B cell (primary cell): Measurements from ENCODE around the gene THBS2. TPM values are rescaled to one million over a fixed set of nuclear protein-coding genes. Genes with fewer than 3 reads are reported as not detected.

Source experiments
- ATAC-seq: fragments of 200-7000 bp; cut with Tn5 transposase; one replicate; pipeline ENCODE4 v1.10.0; 2021; ENCODE audit warnings: low read depth, mild to moderate bottlenecking, moderate number of reproducible peaks, moderate library complexity
- CTCF ChIA-PET: fragments of 350-600 bp; sonication (Branson Sonifier 250); formaldehyde crosslinking; loops from one replicate; lab custom pipeline; 2021; ENCODE audit warnings: antibody characterized with exemption, inconsistent platforms; lab: Charles Lee
- POLR2A ChIA-PET: fragments of 350-600 bp; sonication (Branson Sonifier 250); formaldehyde crosslinking; loops from one replicate; lab custom pipeline; 2021; ENCODE audit warnings: antibody characterized with exemption; lab: Charles Lee
- DNase-seq: peaks from one replicate; pipeline ENCODE4 v3.0.0; 2013
- H2AFZ ChIP-seq: 2 replicates; pipeline ENCODE4 v1.6.1; 2012; ENCODE audit warnings: mild to moderate bottlenecking, low read depth, low read length; ENCODE audit not compliant: insufficient read depth, poor library complexity, severe bottlenecking
- H3K27ac ChIP-seq, 2 donors: 1 replicate in 1 of 2; 2 replicates in 1 of 2; pipeline ENCODE4 v1.5.1; 2012 to 2013; ENCODE audit warnings: low read length in 2 of 2, mild to moderate bottlenecking in 2 of 2, moderate library complexity in 1 of 2
- H3K27me3 ChIP-seq, 4 experiments: fragments of 200-600 bp in 1 of 4; sonication (generic) in 1 of 4; replicated peaks in 1 of 4; 1 replicate in 2 of 4; 2 replicates in 2 of 4; pipeline versions ENCODE4 v1.6.1 to v1.7.0; 2013 to 2016; ENCODE audit warnings: low read length in 3 of 4, mild to moderate bottlenecking in 2 of 4, mixed read lengths in 1 of 4, moderate library complexity in 1 of 4; ENCODE audit not compliant: insufficient read depth in 4 of 4, control insufficient read depth in 3 of 4; ENCODE audit errors: control extremely low read depth in 1 of 4
- H3K36me3 ChIP-seq, 2 experiments: replicated peaks in 1 of 2; 1 replicate in 1 of 2; 2 replicates in 1 of 2; pipeline versions ENCODE4 v1.6.1 to v1.7.1; 2013; ENCODE audit warnings: low read length in 1 of 2; ENCODE audit not compliant: insufficient read depth in 2 of 2, control insufficient read depth in 1 of 2; ENCODE audit errors: control extremely low read depth in 1 of 2, extremely low read depth in 1 of 2
- H3K4me1 ChIP-seq, 2 donors: fragments of 200-600 bp in 1 of 2; sonication (generic) in 1 of 2; 1 replicate in 1 of 2; 2 replicates in 1 of 2; pipeline versions ENCODE4 v1.5.1 to v1.6.1; 2013 to 2017; ENCODE audit warnings: low read length in 2 of 2; ENCODE audit not compliant: control insufficient read depth in 2 of 2, insufficient read depth in 2 of 2
- H3K4me2 ChIP-seq: replicated peaks from 2 replicates; pipeline ENCODE3; 2012; ENCODE audit warnings: mild to moderate bottlenecking, low read depth, low read length; ENCODE audit not compliant: poor library complexity, severe bottlenecking
- H3K4me3 ChIP-seq, 5 experiments: fragments of 200-600 bp in 1 of 5; sonication (generic) in 1 of 5; 1 replicate in 3 of 5; 2 replicates in 2 of 5; pipeline versions ENCODE4 v1.5.1 to v1.7.0; 2011 to 2016; ENCODE audit warnings: low read length in 4 of 5, mild to moderate bottlenecking in 4 of 5, low read depth in 2 of 5, control low read depth in 1 of 5, moderate library complexity in 1 of 5; ENCODE audit not compliant: insufficient read depth in 1 of 5; ENCODE audit errors: control extremely low read depth in 1 of 5, extremely low read depth in 1 of 5
- H3K79me2 ChIP-seq: fragments of 200-600 bp; sonication (generic); one replicate; pipeline ENCODE4 v1.6.0; 2016; ENCODE audit warnings: low read length; ENCODE audit not compliant: control insufficient read depth, insufficient read depth
- H3K9ac ChIP-seq: fragments of 200-600 bp; sonication (generic); 2 replicates; pipeline ENCODE4 v1.6.1; 2017; ENCODE audit warnings: mild to moderate bottlenecking, low read length, moderate library complexity
- H3K9me3 ChIP-seq, 3 donors: one replicate each; pipeline versions ENCODE4 v1.6.1 to v1.7.1; 2013; ENCODE audit warnings: low read length in 2 of 3; ENCODE audit not compliant: control insufficient read depth in 2 of 3, insufficient read depth in 1 of 3; ENCODE audit errors: control extremely low read depth in 1 of 3
- H4K20me1 ChIP-seq: 2 replicates; pipeline ENCODE4 v1.6.0; 2012; ENCODE audit warnings: mild to moderate bottlenecking, low read length; ENCODE audit not compliant: insufficient read depth, control insufficient read depth, poor library complexity, severe bottlenecking
- H3K27ac Mint-ChIP-seq: one replicate; pipeline ENCODE4 v1.8.0; 2021; ENCODE audit warnings: mixed read lengths
- H3K27me3 Mint-ChIP-seq: one replicate; pipeline ENCODE4 v1.8.0; 2021; ENCODE audit warnings: mixed read lengths
- H3K4me1 Mint-ChIP-seq: one replicate; pipeline ENCODE4 v1.8.0; 2021; ENCODE audit warnings: mixed read lengths
- H3K4me3 Mint-ChIP-seq: one replicate; pipeline ENCODE4 v1.8.0; 2021; ENCODE audit warnings: mixed read lengths
- H3K9me3 Mint-ChIP-seq: one replicate; pipeline ENCODE4 v1.8.0; 2022; ENCODE audit warnings: mixed read lengths; ENCODE audit not compliant: insufficient read depth
- CTCF ChIP-seq: fragments of 200-600 bp; IDR thresholded peaks from one replicate; pipeline ENCODE4 v1.8.0; 2022; ENCODE audit warnings: antibody characterized with exemption, mild to moderate bottlenecking
- EZH2 ChIP-seq: IDR thresholded peaks from 2 replicates; pipeline ENCODE4 v1.6.1; 2012; ENCODE audit warnings: borderline replicate concordance, low read depth, mild to moderate bottlenecking, moderate library complexity, low read length; ENCODE audit not compliant: insufficient read depth, poor library complexity, severe bottlenecking
- WGBS: methylation state at CpG from one replicate; pipeline ENCODE4 v1.1.5; 2013; ENCODE audit warnings: missing lambda C conversion rate; ENCODE audit not compliant: insufficient coverage; 5-methylcytosine and 5-hydroxymethylcytosine counted together
- intact Hi-C: fragments of 100-400 bp; cut with micrococcal nuclease; formaldehyde crosslinking; loops from one replicate; pipeline ENCODE4 v1.10.0; 2022
- polyA plus RNA-seq: library from polyadenylated mRNA; depleted of rRNA; stranded (reverse); fragments of >200 nt; gene quantifications from 2 replicates; pipeline ENCODE4 v1.2.3, GENCODE V29; 2012
- total RNA-seq, 2 donors: library from RNA; stranded (reverse); fragments of 120-200 nt in 1 of 2; gene quantifications; 1 replicate in 1 of 2; 2 replicates in 1 of 2; pipeline versions ENCODE4 v1.2.3 to v1.2.4, GENCODE V29; 2013 to 2022

THBS2 gene
- total and polyA plus RNA-seq, 2 donors (not counting 1 experiment from before 2014, with no cell fraction given) = not detected

GRCh38 chr6:169247991-169248390 is 5.7 kb downstream of the THBS2 start:
- no peaks in the 10 kb centered on the region for H3K79me2 ChIP-seq
- H3K4me1 ChIP-seq = peaks cover 6 to 8% of the 10 kb centered on the region in 2 donors
- H3K4me2 ChIP-seq = no peak overlapping the region
- DNase-seq (no peak), ATAC-seq (no peak)
- H3K27ac ChIP-seq = no peak overlapping the region
- no peak overlapping the region for H2AFZ ChIP-seq
- no peak overlapping the region for H3K27ac Mint-ChIP-seq
- peaks cover 0 to 17% (median 9%) of the 10 kb centered on the region in 4 experiments for H3K27me3 ChIP-seq
- ChIA-PET CTCF (no interaction called here), POLR2A (no interaction called here)
- H3K9me3 Mint-ChIP-seq = peaks cover 2% of the 10 kb centered on the region
- H3K9ac ChIP-seq = no peak overlapping the region
- peaks cover 8% of the 10 kb centered on the region for H3K4me1 Mint-ChIP-seq
- H3K4me3 Mint-ChIP-seq = no peak overlapping the region
- H4K20me1 ChIP-seq = no peaks in the 10 kb centered on the region
- H3K27me3 Mint-ChIP-seq = peaks cover 24% of the 10 kb centered on the region
- no peaks in the 10 kb centered on the region for H3K36me3 ChIP-seq
- no peak for TF ChIP-seq CTCF
- peaks cover 0 to 16% (median 0%) of the 10 kb centered on the region in 3 donors for H3K9me3 ChIP-seq
- intact Hi-C loops = no loop called here
- WGBS = 84% methylated on average over 8 of the region's 8 CpGs
- no peak overlapping the region for H3K4me3 ChIP-seq

- Histone ChIP-seq H3K4me1 (peaks cover 0 to 3% of the 10 kb centered on the region in 2 donors), H3K36me3 (no peaks in the 10 kb centered on the region), H2AFZ (no peak overlapping the region), H3K9ac (no peak overlapping the region), H3K4me2 (no peak overlapping the region), H3K79me2 (no peaks in the 10 kb centered on the region), H3K9me3 (peaks cover 0 to 18% (median 0%) of the 10 kb centered on the region in 3 donors), H3K27ac (no peak overlapping the region), H3K27me3 (peaks cover 0 to 12% (median 6%) of the 10 kb centered on the region in 4 experiments), H3K4me3 (no peak overlapping the region), H4K20me1 (no peaks in the 10 kb centered on the region)
- peaks cover 22% of the 10 kb centered on the region for H3K27me3 Mint-ChIP-seq
- peaks cover 3% of the 10 kb centered on the region for H3K4me1 Mint-ChIP-seq
- H3K27ac Mint-ChIP-seq = no peak overlapping the region
- ATAC-seq = no peak
- TF ChIP-seq CTCF (no peak), EZH2 (no peak)
- ChIA-PET CTCF (no interaction called here), POLR2A (no interaction called here)
- no peak for DNase-seq
- intact Hi-C loops = no loop called here
- H3K9me3 Mint-ChIP-seq = peaks cover 2% of the 10 kb centered on the region
- WGBS = 96% methylated on average over 4 of the region's 4 CpGs
- H3K4me3 Mint-ChIP-seq = no peak overlapping the region
These were observed 6.2 kb downstream of the THBS2 start for GRCh38 chr6:169247419-169247818.
